ENCODE measurements around the gene ZNF226.
"Not testable (repeated sequence)": the region's sequence is repeated elsewhere in the genome, so short reads cannot be mapped to it uniquely, and the experiment has no call there.

The ZNF226 gene

DNA sequence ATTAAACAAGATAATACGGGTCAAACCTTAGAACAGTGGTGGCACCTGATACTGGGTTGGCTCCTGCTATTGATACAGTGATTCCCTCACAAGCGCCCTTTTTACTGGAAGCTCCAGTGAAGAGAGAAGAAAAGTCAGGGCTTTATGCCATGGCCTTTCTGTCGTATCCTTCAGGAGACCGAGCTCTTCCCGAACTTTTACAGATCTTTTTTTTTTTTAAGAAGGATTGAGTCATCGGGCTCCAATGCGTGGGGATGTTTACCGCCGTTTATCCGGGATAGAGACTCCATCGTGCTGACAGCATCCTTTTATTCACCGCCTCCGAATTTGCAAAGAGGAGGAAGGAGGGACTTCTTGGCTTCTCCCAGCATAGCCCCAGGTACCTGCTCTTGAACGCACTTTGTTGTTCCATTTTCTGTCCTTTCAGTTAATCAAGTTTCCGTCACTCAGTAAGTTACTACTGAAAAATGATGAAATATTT, 48.0 kb downstream of the ZNF226 start:
- TF ChIP-seq ZFX (IDR thresholded peaks at IDR 0.05; ENCODE audit: borderline replicate concordance), result no peak
- TF ChIP-seq, protein P1, sequence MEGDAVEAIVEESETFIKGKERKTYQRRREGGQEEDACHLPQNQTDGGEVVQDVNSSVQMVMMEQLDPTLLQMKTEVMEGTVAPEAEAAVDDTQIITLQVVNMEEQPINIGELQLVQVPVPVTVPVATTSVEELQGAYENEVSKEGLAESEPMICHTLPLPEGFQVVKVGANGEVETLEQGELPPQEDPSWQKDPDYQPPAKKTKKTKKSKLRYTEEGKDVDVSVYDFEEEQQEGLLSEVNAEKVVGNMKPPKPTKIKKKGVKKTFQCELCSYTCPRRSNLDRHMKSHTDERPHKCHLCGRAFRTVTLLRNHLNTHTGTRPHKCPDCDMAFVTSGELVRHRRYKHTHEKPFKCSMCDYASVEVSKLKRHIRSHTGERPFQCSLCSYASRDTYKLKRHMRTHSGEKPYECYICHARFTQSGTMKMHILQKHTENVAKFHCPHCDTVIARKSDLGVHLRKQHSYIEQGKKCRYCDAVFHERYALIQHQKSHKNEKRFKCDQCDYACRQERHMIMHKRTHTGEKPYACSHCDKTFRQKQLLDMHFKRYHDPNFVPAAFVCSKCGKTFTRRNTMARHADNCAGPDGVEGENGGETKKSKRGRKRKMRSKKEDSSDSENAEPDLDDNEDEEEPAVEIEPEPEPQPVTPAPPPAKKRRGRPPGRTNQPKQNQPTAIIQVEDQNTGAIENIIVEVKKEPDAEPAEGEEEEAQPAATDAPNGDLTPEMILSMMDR (IDR thresholded peaks at IDR 0.05), result no peak
- peak overlapping the region; percentile 72 for H3K27ac ChIP-seq

DNA sequence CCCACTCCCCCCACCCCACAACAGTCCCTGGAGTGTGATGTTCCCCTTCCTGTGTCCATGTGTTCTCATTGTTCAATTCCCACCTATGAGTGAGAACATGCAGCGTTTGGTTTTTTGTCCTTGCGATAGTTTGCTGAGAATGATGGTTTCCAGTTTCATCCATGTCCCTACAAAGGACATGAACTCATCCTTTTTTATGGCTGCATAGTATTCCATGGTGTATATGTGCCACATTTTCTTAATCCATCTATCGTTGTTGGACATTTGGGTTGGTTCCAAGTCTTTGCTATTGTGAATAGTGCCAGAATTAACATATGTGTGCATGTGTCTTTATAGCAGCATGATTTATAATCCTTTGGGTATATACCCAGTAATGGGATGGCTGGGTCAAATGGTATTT, 55.0 kb downstream of the ZNF226 start:
- H3K27ac ChIP-seq, result not testable (repeated sequence)

DNA sequence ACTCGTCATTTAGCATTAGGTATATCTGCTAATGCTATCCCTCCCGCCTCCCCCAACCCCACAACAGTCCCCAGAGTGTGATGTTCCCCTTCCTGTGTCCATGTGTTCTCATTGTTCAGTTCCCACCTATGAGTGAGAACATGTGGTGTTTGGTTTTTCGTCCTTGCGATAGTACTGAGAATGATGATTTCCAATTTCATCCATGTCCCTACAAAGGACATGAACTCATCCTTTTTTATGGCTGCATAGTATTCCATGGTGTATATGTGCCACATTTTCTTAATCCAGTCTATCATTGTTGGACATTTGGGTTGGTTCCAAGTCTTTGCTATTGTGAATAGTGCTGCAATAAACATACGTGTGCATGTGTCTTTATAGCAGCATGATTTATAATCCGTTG, 55.9 kb downstream of the ZNF226 start:
- H3K27ac ChIP-seq, result not testable (repeated sequence)

DNA sequence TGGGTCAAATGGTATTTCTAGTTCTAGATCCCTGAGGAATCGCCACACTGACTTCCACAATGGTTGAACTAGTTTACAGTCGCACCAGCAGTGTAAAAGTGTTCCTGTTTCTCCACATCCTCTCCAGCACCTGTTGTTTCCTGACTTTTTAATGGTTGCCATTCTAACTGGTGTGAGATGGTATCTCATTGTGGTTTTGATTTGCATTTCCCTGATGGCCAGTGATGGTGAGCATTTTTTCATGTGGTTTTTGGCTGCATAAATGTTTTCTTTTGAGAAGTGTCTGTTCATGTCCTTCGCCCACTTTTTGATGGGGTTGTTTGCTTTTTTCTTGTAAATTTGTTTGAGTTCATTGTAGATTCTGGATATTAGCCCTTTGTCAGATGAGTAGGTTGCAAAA, 56.4 kb downstream of the ZNF226 start:
- not testable (repeated sequence) for H3K27ac ChIP-seq

Measured in 22Rv1 (cell line).